ENCODE results near the gene INCENP. TPM values are rescaled to one million over a fixed set of nuclear protein-coding genes. Genes with fewer than 3 reads are reported as not detected.

The INCENP gene
- polyA plus RNA-seq, 1 donor from 2014 or later: 5.9 TPM

GRCh38 chr11:62127941-62128770, 4.3 kb downstream of the INCENP start:
- Histone ChIP-seq H3K9ac (ENCODE audit: low read length) (no peak overlapping the region), H3K9me2 (ENCODE audit: insufficient read depth, low read length) (no peaks in the 10 kb centered on the region), H3K36me3 (ENCODE audit: insufficient read depth, low read length) (no peaks in the 10 kb centered on the region), H3K4me2 (ENCODE audit: low read length) (no peak overlapping the region), H3K9me3 (ENCODE audit: low read length) (no peaks in the 10 kb centered on the region), H4K20me1 (ENCODE audit: insufficient read depth) (no peaks in the 10 kb centered on the region), H3K4me3 (ENCODE audit: low read length) (no peak overlapping the region), H2AFZ (ENCODE audit: low read depth, low read length) (no peak overlapping the region), H3K27me3 (ENCODE audit: insufficient read depth, low read depth, low read length) (no peaks in the 10 kb centered on the region), H3K27ac (ENCODE audit: low read length) (no peak overlapping the region), H3K79me2 (replicated peaks; ENCODE audit: insufficient read depth, low read length) (peaks cover 33% of the 10 kb centered on the region), H3F3A (ENCODE audit: insufficient read depth, low read length, poor library complexity, severe bottlenecking) (no peaks in the 10 kb centered on the region)
- TF ChIP-seq TAF1 (IDR thresholded peaks at IDR 0.05; ENCODE audit: low read depth): no peak
- no peak for TF ChIP-seq EZH2 (IDR thresholded peaks at IDR 0.05; ENCODE audit: borderline replicate concordance, insufficient read depth, low read length, poor library complexity, severe bottlenecking)

GRCh38 chr11:62128835-62129234, 5.0 kb downstream of the INCENP start:
- no peak overlapping the region for H2AFZ ChIP-seq (ENCODE audit: low read depth, low read length)
- no peak overlapping the region for H3K4me3 ChIP-seq (ENCODE audit: low read length)
- TF ChIP-seq EP300 (conservative IDR thresholded peaks at IDR 0.05; ENCODE audit: poor library complexity, severe bottlenecking): no peak
- no peak for TF ChIP-seq CTCF (IDR thresholded peaks at IDR 0.05; ENCODE audit: poor library complexity, severe bottlenecking)
- TF ChIP-seq REST (IDR thresholded peaks at IDR 0.05; ENCODE audit: borderline replicate concordance): no peak
- no peak for TF ChIP-seq TAF1 (IDR thresholded peaks at IDR 0.05; ENCODE audit: low read depth)
- TF ChIP-seq POLR2AphosphoS5 (IDR thresholded peaks at IDR 0.05): no peak
- no peak for TF ChIP-seq EZH2 (IDR thresholded peaks at IDR 0.05; ENCODE audit: borderline replicate concordance, insufficient read depth, low read length, poor library complexity, severe bottlenecking)
- no peak for TF ChIP-seq MXI1 (conservative IDR thresholded peaks at IDR 0.05; ENCODE audit: poor library complexity, severe bottlenecking)
- no peak for TF ChIP-seq RAD21 (conservative IDR thresholded peaks at IDR 0.05)
- no peak for TF ChIP-seq SMC3 (conservative IDR thresholded peaks at IDR 0.05; ENCODE audit: poor library complexity)
- peaks cover 33% of the 10 kb centered on the region for H3K79me2 ChIP-seq (replicated peaks; ENCODE audit: insufficient read depth, low read length)
- no peaks in the 10 kb centered on the region for H3K27me3 ChIP-seq (ENCODE audit: insufficient read depth, low read depth, low read length)
- no peak overlapping the region for H3K9ac ChIP-seq (ENCODE audit: low read length)
- no peak overlapping the region for H3K27ac ChIP-seq (ENCODE audit: low read length)
- H3K9me2 ChIP-seq (ENCODE audit: insufficient read depth, low read length): no peaks in the 10 kb centered on the region
- no peaks in the 10 kb centered on the region for H3K9me3 ChIP-seq (ENCODE audit: low read length)
- no peaks in the 10 kb centered on the region for H3F3A ChIP-seq (ENCODE audit: insufficient read depth, low read length, poor library complexity, severe bottlenecking)
- H3K4me2 ChIP-seq (ENCODE audit: low read length): no peak overlapping the region
- H4K20me1 ChIP-seq (ENCODE audit: insufficient read depth): no peaks in the 10 kb centered on the region
- H3K36me3 ChIP-seq (ENCODE audit: insufficient read depth, low read length): no peaks in the 10 kb centered on the region
